ENCODE measurements around the gene DLG2. TPM values are rescaled to one million over a fixed set of nuclear protein-coding genes. Genes with fewer than 3 reads are reported as not detected.

The DLG2 gene
- total and polyA plus RNA-seq, 2 of the 8 experiments (the other 6 are each of a cell fraction or from before 2014, with no cell fraction given), result 1.7 to 14.3 TPM

DNA sequence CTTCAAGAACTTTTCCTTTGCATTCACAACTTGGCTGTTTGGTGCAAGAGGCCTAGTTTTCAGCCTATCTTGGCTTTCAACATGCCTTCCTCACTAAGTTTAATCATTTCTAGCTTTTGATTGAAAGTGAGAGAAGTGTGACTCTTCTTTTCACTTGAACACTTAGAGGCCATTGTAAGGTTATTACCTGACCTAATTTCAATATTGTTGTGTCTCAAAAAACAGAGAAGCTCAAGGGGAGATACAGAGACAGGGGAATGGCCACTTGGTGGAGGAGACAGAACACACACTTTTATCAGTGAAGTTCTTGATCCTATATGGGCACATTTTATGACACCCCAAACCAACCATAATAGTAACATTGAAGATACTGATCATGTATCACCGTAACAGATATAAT, 532.3 kb downstream of the DLG2 start:
- H2AK5ac ChIP-seq (ENCODE audit: low read depth, low read length), result no peak overlapping the region
- H2BK5ac ChIP-seq (ENCODE audit: low read depth, low read length), result no peak overlapping the region
- no peak overlapping the region for H3K4ac ChIP-seq (replicated peaks; ENCODE audit: insufficient read length, low read depth, low read length)
- H3K79me2 ChIP-seq (ENCODE audit: control insufficient read depth in 1 of 2, insufficient read depth in 2 of 2, low read length in 2 of 2), result no peaks in the 10 kb centered on the region
- H2AFZ ChIP-seq (ENCODE audit: low read length), result no peak overlapping the region
- H4K91ac ChIP-seq (replicated peaks; ENCODE audit: insufficient read length, low read length), result no peak overlapping the region
- H3K27me3 ChIP-seq (replicated peaks in 1 of 4; ENCODE audit: control insufficient read depth in 3 of 4, extremely low read depth in 1 of 4, insufficient read depth in 3 of 4, low read length in 3 of 4), result no peaks in the 10 kb centered on the region
- FAIRE-seq (no peak), DNase-seq (ENCODE audit: low read depth in 1 of 2, low spot score in 2 of 2) (no peak)
- no peak overlapping the region for H2BK20ac ChIP-seq (ENCODE audit: low read length)
- CTCF ChIA-PET (ENCODE audit: partially characterized antibody), result interaction anchor here (1.2 kb wide), 1 partner anchor 54 kb away, joined by 3 read pairs; no protein-coding TSS in a partner anchor
- POLR2A ChIA-PET (ENCODE audit: partially characterized antibody), result no interaction called here
- no peak overlapping the region for H3K23ac ChIP-seq (ENCODE audit: insufficient read length)
- H4K5ac ChIP-seq (ENCODE audit: insufficient read length, low read depth, low read length), result no peak overlapping the region
- H3K9me3 ChIP-seq (ENCODE audit: insufficient read depth in 2 of 2, low read depth in 1 of 2, low read length in 1 of 2), result peaks cover 0 to 2% of the 10 kb centered on the region in 2 experiments; a peak in 1 of 4 replicates
- H3K14ac ChIP-seq (ENCODE audit: insufficient read length), result no peak overlapping the region
- no peak overlapping the region for H3K9ac ChIP-seq (replicated peaks in 1 of 4; ENCODE audit: extremely low read depth in 1 of 4, low read depth in 3 of 4, low read length in 3 of 4)
- no peak overlapping the region for H3K18ac ChIP-seq (ENCODE audit: extremely low read depth, low read length)
- no peaks in the 10 kb centered on the region for H4K20me1 ChIP-seq (replicated peaks in 1 of 2; ENCODE audit: control insufficient read depth in 1 of 2, insufficient read depth in 2 of 2, low read length in 2 of 2)
- no peak overlapping the region for H3K4me3 ChIP-seq (ENCODE audit: extremely low read depth in 1 of 4, insufficient read depth in 2 of 4, low read depth in 3 of 4, low read length in 4 of 4)
- H3K56ac ChIP-seq (replicated peaks; ENCODE audit: insufficient read length, low read depth, low read length), result no peak overlapping the region
- H4K8ac ChIP-seq (ENCODE audit: extremely low read depth, insufficient read depth, low read length), result no peak overlapping the region
- no peaks in the 10 kb centered on the region for H3K36me3 ChIP-seq (ENCODE audit: control insufficient read depth in 2 of 4, insufficient read depth in 4 of 4, low read length in 3 of 4)
- no peak overlapping the region for H3K4me2 ChIP-seq (ENCODE audit: insufficient read depth in 1 of 2, low read depth in 2 of 2, low read length in 2 of 2)
- no peak overlapping the region for H2BK15ac ChIP-seq (ENCODE audit: low read length)
- H3K79me1 ChIP-seq (ENCODE audit: low read depth, low read length), result no peaks in the 10 kb centered on the region
- no peaks in the 10 kb centered on the region for H3K4me1 ChIP-seq (replicated peaks in 1 of 4; ENCODE audit: control insufficient read depth in 3 of 4, insufficient read depth in 4 of 4, low read length in 3 of 4)
- no peak overlapping the region for H3K27ac ChIP-seq (ENCODE audit: low read depth, low read length)
- H3K23me2 ChIP-seq (ENCODE audit: low read depth, low read length), result no peaks in the 10 kb centered on the region
- no peak overlapping the region for H2BK12ac ChIP-seq (ENCODE audit: low read depth, low read length)
- H2BK120ac ChIP-seq (replicated peaks; ENCODE audit: low read depth, low read length), result no peak overlapping the region
- 95% methylated on average over 1 of the region's 1 CpG; no CpG with 5 or more reads in 1 of the 2 experiments for WGBS, 2 experiments (ENCODE audit: extremely low coverage in 1 of 2, insufficient coverage in 1 of 2, insufficient read length in 1 of 2, insufficient replicate concordance in 2 of 2, low coverage in 1 of 2, low lambda C conversion rate in 2 of 2, missing lambda C conversion rate in 1 of 2)
- TF ChIP-seq SRF (IDR thresholded peaks at IDR 0.05; ENCODE audit: low read depth, low read length), result no peak
- no peak for TF ChIP-seq BCL11A (IDR thresholded peaks at IDR 0.05; ENCODE audit: low read depth in 2 of 2, low read length in 2 of 2)
- TF ChIP-seq YY1 (IDR thresholded peaks at IDR 0.05; ENCODE audit: low read depth, low read length), result no peak
- no peak for TF ChIP-seq GTF2F1 (IDR thresholded peaks at IDR 0.05; ENCODE audit: borderline replicate concordance, low read depth, low read length)
- no peak for TF ChIP-seq TCF12 (IDR thresholded peaks at IDR 0.05; ENCODE audit: low read depth, low read length)
- no peak for TF ChIP-seq PHF8 (conservative IDR thresholded peaks at IDR 0.05; ENCODE audit: low read depth, low read length)
- no peak for TF ChIP-seq RFX5 (IDR thresholded peaks at IDR 0.05; ENCODE audit: borderline replicate concordance, low read depth, low read length)
- no peak for TF ChIP-seq CREB1 (IDR thresholded peaks at IDR 0.05)
- TF ChIP-seq TBP (IDR thresholded peaks at IDR 0.05; ENCODE audit: low read depth, low read length), result no peak
- no peak for TF ChIP-seq CBX8 (IDR thresholded peaks at IDR 0.05; ENCODE audit: borderline replicate concordance, low read depth, low read length)
- TF ChIP-seq TAF1 (IDR thresholded peaks at IDR 0.05; ENCODE audit: low read depth, low read length), result no peak
- no peak for TF ChIP-seq TAF7 (optimal IDR thresholded peaks at IDR 0.05; ENCODE audit: borderline replicate concordance, low read depth, low read length)
- TF ChIP-seq KDM1A (IDR thresholded peaks at IDR 0.05; ENCODE audit: borderline replicate concordance, low read length), result no peak
- no peak for TF ChIP-seq NRF1 (IDR thresholded peaks at IDR 0.05; ENCODE audit: low read depth, low read length)
- TF ChIP-seq CEBPB (IDR thresholded peaks at IDR 0.05; ENCODE audit: low read depth, low read length), result no peak
- no peak for TF ChIP-seq MAFK (IDR thresholded peaks at IDR 0.05; ENCODE audit: low read depth, low read length)
- TF ChIP-seq HDAC6 (IDR thresholded peaks at IDR 0.05; ENCODE audit: low read depth, low read length), result no peak
